ENCODE results near the gene PLA2G15. TPM values are rescaled to one million over a fixed set of nuclear protein-coding genes. Genes with fewer than 3 reads are reported as not detected.

Gene PLA2G15
- total RNA-seq, 1 donor from 2014 or later: 30.4 TPM

GRCh38 chr16:68223072-68223471 lies 22.1 kb upstream of the PLA2G15 start:
- ATAC-seq (no peak), DNase-seq (no peak)
- TF ChIP-seq, protein P1, sequence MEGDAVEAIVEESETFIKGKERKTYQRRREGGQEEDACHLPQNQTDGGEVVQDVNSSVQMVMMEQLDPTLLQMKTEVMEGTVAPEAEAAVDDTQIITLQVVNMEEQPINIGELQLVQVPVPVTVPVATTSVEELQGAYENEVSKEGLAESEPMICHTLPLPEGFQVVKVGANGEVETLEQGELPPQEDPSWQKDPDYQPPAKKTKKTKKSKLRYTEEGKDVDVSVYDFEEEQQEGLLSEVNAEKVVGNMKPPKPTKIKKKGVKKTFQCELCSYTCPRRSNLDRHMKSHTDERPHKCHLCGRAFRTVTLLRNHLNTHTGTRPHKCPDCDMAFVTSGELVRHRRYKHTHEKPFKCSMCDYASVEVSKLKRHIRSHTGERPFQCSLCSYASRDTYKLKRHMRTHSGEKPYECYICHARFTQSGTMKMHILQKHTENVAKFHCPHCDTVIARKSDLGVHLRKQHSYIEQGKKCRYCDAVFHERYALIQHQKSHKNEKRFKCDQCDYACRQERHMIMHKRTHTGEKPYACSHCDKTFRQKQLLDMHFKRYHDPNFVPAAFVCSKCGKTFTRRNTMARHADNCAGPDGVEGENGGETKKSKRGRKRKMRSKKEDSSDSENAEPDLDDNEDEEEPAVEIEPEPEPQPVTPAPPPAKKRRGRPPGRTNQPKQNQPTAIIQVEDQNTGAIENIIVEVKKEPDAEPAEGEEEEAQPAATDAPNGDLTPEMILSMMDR (IDR thresholded peaks at IDR 0.05): no peak
- H3K9me3 ChIP-seq: no peaks in the 10 kb centered on the region
- no peak overlapping the region for H3K4me3 ChIP-seq
- peaks cover 37% of the 10 kb centered on the region for H3K36me3 ChIP-seq
- intact Hi-C loops (cut with DNase I): no loop called here
- H3K4me1 ChIP-seq: peaks cover 12% of the 10 kb centered on the region
- no peak overlapping the region for H3K27ac ChIP-seq
- H3K27me3 ChIP-seq: no peaks in the 10 kb centered on the region

GRCh38 chr16:68226116-68226515 lies 19.1 kb upstream of the PLA2G15 start:
- Histone ChIP-seq H3K27ac (no peak overlapping the region), H3K27me3 (no peaks in the 10 kb centered on the region), H3K36me3 (peaks cover 56% of the 10 kb centered on the region), H3K9me3 (no peaks in the 10 kb centered on the region), H3K4me3 (no peak overlapping the region), H3K4me1 (peaks cover 25% of the 10 kb centered on the region)
- TF ChIP-seq, protein P1 (IDR thresholded peaks at IDR 0.05): no peak
- no peak for DNase-seq
- intact Hi-C loops (cut with DNase I): no loop called here
- ATAC-seq: no peak

DNA sequence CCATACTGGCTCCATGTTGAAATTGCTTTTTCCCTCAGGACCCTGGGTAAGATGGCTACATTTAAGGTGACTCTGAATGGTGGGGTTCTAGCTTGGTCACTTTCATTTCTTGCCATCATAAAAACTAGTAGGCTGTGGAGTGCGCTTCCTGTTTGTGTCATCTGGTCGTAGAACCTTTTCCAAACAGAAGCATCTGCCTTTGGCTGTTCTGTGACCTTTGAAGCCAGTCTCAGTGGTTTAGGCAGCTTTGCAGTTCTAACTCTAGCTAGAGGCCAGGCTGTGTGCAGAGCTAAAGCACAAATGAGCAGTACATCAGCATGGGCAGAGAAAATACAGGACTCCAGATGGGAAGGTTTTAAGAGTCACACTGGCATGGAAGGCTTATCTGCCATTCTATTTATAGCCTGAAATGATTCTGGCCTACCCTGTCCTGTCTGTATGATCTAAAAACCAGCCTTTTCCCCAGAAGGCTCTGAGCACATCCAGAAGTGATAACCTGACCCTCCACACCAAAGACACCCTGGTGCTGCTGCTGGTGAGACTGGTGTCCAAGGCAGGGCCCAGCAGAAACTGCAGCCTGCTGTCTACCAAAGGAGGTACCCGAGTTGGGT lies 17.9 kb upstream of the PLA2G15 start:
- DNase-seq: no peak
- TF ChIP-seq, protein P1 (IDR thresholded peaks at IDR 0.05): no peak
- ATAC-seq: no peak
- no peak overlapping the region for H3K4me3 ChIP-seq
- peaks cover 53% of the 10 kb centered on the region for H3K36me3 ChIP-seq
- intact Hi-C loops (cut with DNase I): no loop called here
- H3K4me1 ChIP-seq: peaks cover 25% of the 10 kb centered on the region
- H3K27me3 ChIP-seq: no peaks in the 10 kb centered on the region
- H3K27ac ChIP-seq: peak overlapping the region; percentile 11
- H3K9me3 ChIP-seq: no peaks in the 10 kb centered on the region

DNA sequence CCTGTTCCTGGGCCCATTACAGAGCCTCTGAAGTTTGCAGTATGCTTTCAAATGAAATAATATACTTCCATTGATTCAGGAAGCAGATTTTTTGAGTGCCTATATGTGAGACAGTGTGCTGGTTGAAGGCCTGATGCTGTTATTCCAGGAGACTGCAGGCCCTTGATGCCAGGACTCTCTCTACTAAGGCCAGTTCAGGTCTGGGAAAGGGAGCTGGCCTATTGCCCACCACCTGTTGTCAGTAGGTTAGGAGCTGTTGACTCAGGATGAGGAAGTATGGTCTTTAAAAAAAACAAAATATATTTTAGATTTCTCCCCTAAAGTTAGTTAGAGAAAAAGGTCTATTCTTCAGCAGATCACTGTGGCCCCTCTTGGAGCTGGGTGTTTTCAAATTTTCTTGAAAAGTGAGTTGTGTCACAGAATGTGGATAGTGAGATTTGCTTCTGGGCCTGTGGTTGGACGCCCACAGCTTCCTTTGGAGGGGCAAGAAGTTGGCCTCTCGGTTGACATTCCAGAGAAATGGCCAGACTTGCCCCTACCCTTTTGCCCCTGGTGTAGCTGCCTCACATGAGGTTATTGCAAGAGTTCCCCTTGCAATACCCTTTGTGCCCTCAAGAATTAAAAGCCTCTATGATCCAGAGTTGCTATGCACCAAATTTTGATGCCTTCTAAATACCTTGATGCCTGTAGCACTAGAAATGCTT lies 17.2 kb upstream of the PLA2G15 start:
- H3K36me3 ChIP-seq: peaks cover 53% of the 10 kb centered on the region
- peaks cover 25% of the 10 kb centered on the region for H3K4me1 ChIP-seq
- DNase-seq (no peak), ATAC-seq (no peak)
- no peak overlapping the region for H3K4me3 ChIP-seq
- H3K9me3 ChIP-seq: no peaks in the 10 kb centered on the region
- no peaks in the 10 kb centered on the region for H3K27me3 ChIP-seq
- intact Hi-C loops (cut with DNase I): no loop called here
- TF ChIP-seq, protein P1 (IDR thresholded peaks at IDR 0.05): no peak
- H3K27ac ChIP-seq: peak overlapping the region; percentile 11

- TF ChIP-seq, protein P1 (IDR thresholded peaks at IDR 0.05): no peak
- no peaks in the 10 kb centered on the region for H3K9me3 ChIP-seq
- no peaks in the 10 kb centered on the region for H3K27me3 ChIP-seq
- H3K36me3 ChIP-seq: peaks cover 53% of the 10 kb centered on the region
- peak overlapping the region; percentile 2 for H3K27ac ChIP-seq
- no peak for ATAC-seq
- intact Hi-C loops (cut with DNase I): no loop called here
- peaks cover 25% of the 10 kb centered on the region for H3K4me1 ChIP-seq
- H3K4me3 ChIP-seq: no peak overlapping the region
- no peak for DNase-seq
These were observed 16.5 kb upstream of the PLA2G15 start for GRCh38 chr16:68228652-68229051.

Data from upper lobe of right lung (tissue), 1 donor.